Measurements from ENCODE around the gene ZBTB38. TPM values are rescaled to one million over a fixed set of nuclear protein-coding genes. Genes with fewer than 3 reads are reported as not detected.

The ZBTB38 gene
- total RNA-seq, 5 donors from 2014 or later (not counting 1 experiment from before 2014, with no cell fraction given): 38.7 to 72.3 (median 58.2) TPM

- ChIA-PET POLR2A (interaction anchor here in 1 of 2 donors (0.6 kb wide), 1 partner anchor 905 kb away, joined by 3 read pairs; no protein-coding TSS in a partner anchor), CTCF (no interaction called here)
- H3K9me3 Mint-ChIP-seq: no peaks in the 10 kb centered on the region
- Histone ChIP-seq H3K4me3 (ENCODE audit: control insufficient read depth in 1 of 2, extremely low read depth in 1 of 2, low read length in 1 of 2) (no peak overlapping the region), H3K27me3 (replicated peaks in 1 of 2; ENCODE audit: control insufficient read depth in 2 of 2, extremely low read depth in 1 of 2, insufficient read depth in 2 of 2, low read length in 1 of 2) (peaks cover 0 to 7% of the 10 kb centered on the region in 2 experiments), H3K9me3 (no peaks in the 10 kb centered on the region), H3K4me1 (ENCODE audit: control insufficient read depth in 1 of 2, extremely low read depth in 1 of 2, insufficient read depth in 2 of 2, low read length in 2 of 2) (no peaks in the 10 kb centered on the region), H3K36me3 (ENCODE audit: control insufficient read depth in 2 of 2, extremely low read depth in 1 of 2, insufficient read depth in 1 of 2, low read length in 1 of 2) (no peaks in the 10 kb centered on the region), H3K27ac (ENCODE audit: low read length) (no peak overlapping the region)
- ATAC-seq (replicated peaks in 1 of 4) (no peak), DNase-seq (no peak)
- H3K27me3 Mint-ChIP-seq: peaks cover 6 to 8% of the 10 kb centered on the region in 2 donors
- H3K36me3 Mint-ChIP-seq: peaks cover 4% of the 10 kb centered on the region
- H3K4me1 Mint-ChIP-seq: no peaks in the 10 kb centered on the region
- H3K4me3 Mint-ChIP-seq: no peak overlapping the region
- H3K27ac Mint-ChIP-seq: no peak overlapping the region
Observed at GRCh38 chr3:141338881-141339280, 29.4 kb upstream of the ZBTB38 start.

GRCh38 chr3:141341536-141341935 is 26.8 kb upstream of the ZBTB38 start:
- no peaks in the 10 kb centered on the region for H3K4me1 ChIP-seq (ENCODE audit: control insufficient read depth in 1 of 2, extremely low read depth in 1 of 2, insufficient read depth in 2 of 2, low read length in 2 of 2)
- H3K9me3 ChIP-seq: no peaks in the 10 kb centered on the region
- no peak for DNase-seq
- no peaks in the 10 kb centered on the region for H3K36me3 ChIP-seq (ENCODE audit: control insufficient read depth in 2 of 2, extremely low read depth in 1 of 2, insufficient read depth in 1 of 2, low read length in 1 of 2)
- Mint-ChIP-seq H3K27ac (no peak overlapping the region), H3K27me3 (peaks cover 5 to 6% of the 10 kb centered on the region in 2 donors), H3K4me1 (no peaks in the 10 kb centered on the region), H3K9me3 (no peaks in the 10 kb centered on the region), H3K36me3 (peaks cover 4% of the 10 kb centered on the region), H3K4me3 (no peak overlapping the region)
- H3K4me3 ChIP-seq (ENCODE audit: control insufficient read depth in 1 of 2, extremely low read depth in 1 of 2, low read length in 1 of 2): no peak overlapping the region
- H3K27me3 ChIP-seq (replicated peaks in 1 of 2; ENCODE audit: control insufficient read depth in 2 of 2, extremely low read depth in 1 of 2, insufficient read depth in 2 of 2, low read length in 1 of 2): peaks cover 0 to 3% of the 10 kb centered on the region in 2 experiments
- no peak overlapping the region for H3K27ac ChIP-seq (ENCODE audit: low read length)
- ATAC-seq (replicated peaks in 1 of 4): no peak
- WGBS (ENCODE audit: insufficient coverage): 100% methylated on average over 1 of the region's 1 CpG
- ChIA-PET POLR2A (no interaction called here), CTCF (no interaction called here)

GRCh38 chr3:141342386-141342785 is 25.9 kb upstream of the ZBTB38 start:
- H3K27ac Mint-ChIP-seq: no peak overlapping the region
- H3K36me3 Mint-ChIP-seq: peaks cover 4% of the 10 kb centered on the region
- Histone ChIP-seq H3K4me3 (ENCODE audit: control insufficient read depth in 1 of 2, extremely low read depth in 1 of 2, low read length in 1 of 2) (no peak overlapping the region), H3K9me3 (no peaks in the 10 kb centered on the region), H3K36me3 (ENCODE audit: control insufficient read depth in 2 of 2, extremely low read depth in 1 of 2, insufficient read depth in 1 of 2, low read length in 1 of 2) (no peaks in the 10 kb centered on the region), H3K27ac (ENCODE audit: low read length) (no peak overlapping the region), H3K27me3 (replicated peaks in 1 of 2; ENCODE audit: control insufficient read depth in 2 of 2, extremely low read depth in 1 of 2, insufficient read depth in 2 of 2, low read length in 1 of 2) (peaks cover 0 to 3% of the 10 kb centered on the region in 2 experiments), H3K4me1 (ENCODE audit: control insufficient read depth in 1 of 2, extremely low read depth in 1 of 2, insufficient read depth in 2 of 2, low read length in 2 of 2) (no peaks in the 10 kb centered on the region)
- POLR2A ChIA-PET: interaction anchor here (0.6 to 0.7 kb wide), 3 partner anchors 9 to 1714 kb away, joined by 4 to 13 read pairs (median 8); no protein-coding TSS in a partner anchor
- CTCF ChIA-PET: interaction anchor here in 1 of 2 donors (0.6 to 0.7 kb wide), 3 partner anchors 36 to 1085 kb away, joined by 3 to 6 read pairs (median 3); no protein-coding TSS in a partner anchor
- no peak for DNase-seq
- H3K9me3 Mint-ChIP-seq: no peaks in the 10 kb centered on the region
- no peaks in the 10 kb centered on the region for H3K4me1 Mint-ChIP-seq
- H3K4me3 Mint-ChIP-seq: no peak overlapping the region
- ATAC-seq (replicated peaks in 1 of 4): no peak
- 75% methylated on average over 3 of the region's 5 CpGs for WGBS (ENCODE audit: insufficient coverage)
- H3K27me3 Mint-ChIP-seq: peaks cover 5 to 6% of the 10 kb centered on the region in 2 donors

- Histone ChIP-seq H3K36me3 (ENCODE audit: control insufficient read depth in 2 of 2, extremely low read depth in 1 of 2, insufficient read depth in 1 of 2, low read length in 1 of 2) (no peaks in the 10 kb centered on the region), H3K9me3 (no peaks in the 10 kb centered on the region), H3K4me1 (ENCODE audit: control insufficient read depth in 1 of 2, extremely low read depth in 1 of 2, insufficient read depth in 2 of 2, low read length in 2 of 2) (no peaks in the 10 kb centered on the region), H3K27me3 (replicated peaks in 1 of 2; ENCODE audit: control insufficient read depth in 2 of 2, extremely low read depth in 1 of 2, insufficient read depth in 2 of 2, low read length in 1 of 2) (peaks cover 0 to 3% of the 10 kb centered on the region in 2 experiments), H3K4me3 (ENCODE audit: control insufficient read depth in 1 of 2, extremely low read depth in 1 of 2, low read length in 1 of 2) (no peak overlapping the region), H3K27ac (ENCODE audit: low read length) (no peak overlapping the region)
- Mint-ChIP-seq H3K9me3 (no peaks in the 10 kb centered on the region), H3K27me3 (peaks cover 5 to 6% of the 10 kb centered on the region in 2 donors), H3K4me3 (no peak overlapping the region), H3K4me1 (no peaks in the 10 kb centered on the region), H3K36me3 (peaks cover 4% of the 10 kb centered on the region), H3K27ac (no peak overlapping the region)
- no CpG with 5 or more reads among the region's 2 CpGs for WGBS (ENCODE audit: insufficient coverage)
- no peak for ATAC-seq (replicated peaks in 1 of 4)
- POLR2A ChIA-PET: interaction anchor here (0.6 to 0.7 kb wide), 3 partner anchors 9 to 1713 kb away, joined by 4 to 13 read pairs (median 8); no protein-coding TSS in a partner anchor
- CTCF ChIA-PET: interaction anchor here in 1 of 2 donors (0.6 to 0.7 kb wide), 3 partner anchors 36 to 1084 kb away, joined by 3 to 6 read pairs (median 3); no protein-coding TSS in a partner anchor
- no peak for DNase-seq
Observed at GRCh38 chr3:141343077-141343476, 25.2 kb upstream of the ZBTB38 start.

GRCh38 chr3:141343865-141344271 is 24.4 kb upstream of the ZBTB38 start:
- H3K4me1 Mint-ChIP-seq: no peaks in the 10 kb centered on the region
- POLR2A ChIA-PET: no interaction called here

GRCh38 chr3:141345528-141345927 is 22.8 kb upstream of the ZBTB38 start:
- DNase-seq (no peak), ATAC-seq (replicated peaks in 1 of 4) (no peak)
- Mint-ChIP-seq H3K4me1 (no peaks in the 10 kb centered on the region), H3K9me3 (peaks cover 0 to 5% (median 5%) of the 10 kb centered on the region in 3 donors), H3K27me3 (peaks cover 2 to 4% of the 10 kb centered on the region in 2 donors), H3K27ac (no peak overlapping the region), H3K4me3 (no peak overlapping the region), H3K36me3 (no peaks in the 10 kb centered on the region)
- Histone ChIP-seq H3K36me3 (ENCODE audit: control insufficient read depth in 2 of 2, extremely low read depth in 1 of 2, insufficient read depth in 1 of 2, low read length in 1 of 2) (no peaks in the 10 kb centered on the region), H3K9me3 (no peaks in the 10 kb centered on the region), H3K27me3 (replicated peaks in 1 of 2; ENCODE audit: control insufficient read depth in 2 of 2, extremely low read depth in 1 of 2, insufficient read depth in 2 of 2, low read length in 1 of 2) (peaks cover 0 to 3% of the 10 kb centered on the region in 2 experiments), H3K27ac (ENCODE audit: low read length) (no peak overlapping the region), H3K4me1 (ENCODE audit: control insufficient read depth in 1 of 2, extremely low read depth in 1 of 2, insufficient read depth in 2 of 2, low read length in 2 of 2) (no peaks in the 10 kb centered on the region), H3K4me3 (ENCODE audit: control insufficient read depth in 1 of 2, extremely low read depth in 1 of 2, low read length in 1 of 2) (no peak overlapping the region)
- ChIA-PET CTCF (interaction anchor here (0.6 to 1.2 kb wide), 7 partner anchors 14 to 1707 kb away, joined by 3 to 5 read pairs (median 4); no protein-coding TSS in a partner anchor), POLR2A (interaction anchor here in 1 of 2 donors (0.6 kb wide), 1 partner anchor 14 kb away, joined by 3 read pairs; no protein-coding TSS in a partner anchor)
- WGBS (ENCODE audit: insufficient coverage): 100% methylated on average over 1 of the region's 2 CpGs

More at GRCh38 chr3:141343865-141344271, 24.4 kb upstream of the ZBTB38 start:
- no peaks in the 10 kb centered on the region for H3K36me3 ChIP-seq (ENCODE audit: control insufficient read depth in 2 of 2, extremely low read depth in 1 of 2, insufficient read depth in 1 of 2, low read length in 1 of 2)
- no peaks in the 10 kb centered on the region for H3K9me3 ChIP-seq
- no CpG with 5 or more reads among the region's 3 CpGs for WGBS (ENCODE audit: insufficient coverage)
- Mint-ChIP-seq H3K27ac (no peak overlapping the region), H3K4me3 (no peak overlapping the region), H3K27me3 (peaks cover 5 to 6% of the 10 kb centered on the region in 2 donors), H3K9me3 (no peaks in the 10 kb centered on the region), H3K36me3 (no peaks in the 10 kb centered on the region)
- ATAC-seq (replicated peaks in 1 of 4): no peak
- no peak overlapping the region for H3K4me3 ChIP-seq (ENCODE audit: control insufficient read depth in 1 of 2, extremely low read depth in 1 of 2, low read length in 1 of 2)
- no peak for DNase-seq
- H3K27me3 ChIP-seq (replicated peaks in 1 of 2; ENCODE audit: control insufficient read depth in 2 of 2, extremely low read depth in 1 of 2, insufficient read depth in 2 of 2, low read length in 1 of 2): peaks cover 0 to 3% of the 10 kb centered on the region in 2 experiments
- CTCF ChIA-PET: no interaction called here
- H3K27ac ChIP-seq (ENCODE audit: low read length): no peak overlapping the region
- H3K4me1 ChIP-seq (ENCODE audit: control insufficient read depth in 1 of 2, extremely low read depth in 1 of 2, insufficient read depth in 2 of 2, low read length in 2 of 2): no peaks in the 10 kb centered on the region
